H1 (cell line): ENCODE data around the gene SVIL. TPM values are rescaled to one million over a fixed set of nuclear protein-coding genes. Genes with fewer than 3 reads are reported as not detected.

Experiments used
- CTCF ChIA-PET: fragments of 300-600 bp; sonication (Branson Sonifier 250); formaldehyde crosslinking; loops from one replicate; lab custom pipeline; 2021; ENCODE audit not compliant: partially characterized antibody; lab: Charles Lee
- POLR2A ChIA-PET: fragments of 300-600 bp; sonication (Branson Sonifier 250); formaldehyde crosslinking; loops from one replicate; lab custom pipeline; 2021; ENCODE audit warnings: inconsistent platforms; ENCODE audit not compliant: partially characterized antibody; lab: Charles Lee
- DNase-seq, 2 experiments: peaks; one replicate each; pipeline versions ENCODE4 v3.0.0 to v3.0.0-alpha.2; 2010 to 2022; ENCODE audit warnings: low spot score in 2 of 2, low read depth in 1 of 2, mixed read lengths in 1 of 2
- FAIRE-seq: peaks from 2 replicates; lab custom pipeline; 2011; peaks lifted over from hg19 to GRCh38; lab: Jason Lieb, UNC
- H2AFZ ChIP-seq: 2 replicates; pipeline ENCODE4 v1.8.1; 2012; ENCODE audit warnings: low read length, inconsistent platforms
- H2AK5ac ChIP-seq: 2 replicates; pipeline ENCODE4 v1.6.1; 2013; ENCODE audit warnings: low read depth, low read length
- H2BK120ac ChIP-seq: replicated peaks from 2 replicates; pipeline ENCODE3; 2013; ENCODE audit warnings: low read depth, low read length, inconsistent platforms
- H2BK12ac ChIP-seq: 2 replicates; pipeline ENCODE4 v1.6.1; 2013; ENCODE audit warnings: low read depth, low read length
- H2BK15ac ChIP-seq: 2 replicates; pipeline ENCODE4 v1.6.1; 2013; ENCODE audit warnings: low read length
- H2BK20ac ChIP-seq: 2 replicates; pipeline ENCODE4 v1.6.1; 2013; ENCODE audit warnings: low read length
- H2BK5ac ChIP-seq: 2 replicates; pipeline ENCODE4 v1.6.1; 2013; ENCODE audit warnings: low read depth, low read length
- H3K14ac ChIP-seq: 2 replicates; pipeline ENCODE4 v1.6.1; 2013; ENCODE audit warnings: inconsistent platforms; ENCODE audit not compliant: insufficient read length
- H3K18ac ChIP-seq: 2 replicates; pipeline ENCODE4 v1.6.1; 2013; ENCODE audit warnings: low read length; ENCODE audit errors: extremely low read depth
- H3K23ac ChIP-seq: 2 replicates; pipeline ENCODE4 v1.6.1; 2013; ENCODE audit warnings: inconsistent platforms; ENCODE audit not compliant: insufficient read length
- H3K23me2 ChIP-seq: 2 replicates; pipeline ENCODE4 v1.6.1; 2013; ENCODE audit warnings: low read depth, low read length
- H3K27ac ChIP-seq: 2 replicates; pipeline ENCODE4 v1.6.1; 2011; ENCODE audit warnings: low read depth, low read length, inconsistent platforms
- H3K27me3 ChIP-seq, 4 experiments: replicated peaks in 1 of 4; 1 replicate in 1 of 4; 2 replicates in 3 of 4; pipeline versions ENCODE4 v1.6.1 to v1.8.1; 2011 to 2013; ENCODE audit warnings: low read length in 3 of 4, mild to moderate bottlenecking in 3 of 4, inconsistent platforms in 2 of 4, mixed read lengths in 2 of 4, moderate library complexity in 1 of 4; ENCODE audit not compliant: control insufficient read depth in 3 of 4, insufficient read depth in 3 of 4; ENCODE audit errors: extremely low read depth in 1 of 4
- H3K36me3 ChIP-seq, 4 experiments: 2 replicates each; pipeline versions ENCODE4 v1.6.1 to v1.8.1; 2011 to 2013; ENCODE audit warnings: mild to moderate bottlenecking in 4 of 4, low read length in 3 of 4, moderate library complexity in 2 of 4, control low read depth in 1 of 4, inconsistent platforms in 1 of 4; ENCODE audit not compliant: insufficient read depth in 4 of 4, control insufficient read depth in 2 of 4
- H3K4ac ChIP-seq: replicated peaks from 2 replicates; pipeline ENCODE3; 2013; ENCODE audit warnings: low read length, low read depth, mixed read lengths, inconsistent platforms; ENCODE audit not compliant: insufficient read length
- H3K4me1 ChIP-seq, 4 experiments: replicated peaks in 1 of 4; 1 replicate in 1 of 4; 2 replicates in 3 of 4; pipeline versions ENCODE4 v1.6.1 to v1.8.1; 2011 to 2013; ENCODE audit warnings: low read length in 3 of 4, inconsistent platforms in 2 of 4, mixed read lengths in 1 of 4; ENCODE audit not compliant: insufficient read depth in 4 of 4, control insufficient read depth in 3 of 4
- H3K4me2 ChIP-seq, 2 experiments: 2 replicates each; pipeline versions ENCODE4 v1.6.1 to v1.8.1; 2011 to 2013; ENCODE audit warnings: low read depth in 2 of 2, low read length in 2 of 2, control low read depth in 1 of 2, inconsistent platforms in 1 of 2, mild to moderate bottlenecking in 1 of 2; ENCODE audit not compliant: insufficient read depth in 1 of 2
- H3K4me3 ChIP-seq, 4 experiments: fragments of 200-600, 300-600 bp in 1 of 4; sonication (generic), shearing (Covaris generic), sonication (Bioruptor Twin) in 1 of 4; 2 replicates each; pipeline versions ENCODE4 v1.5.1 to v1.8.1; 2011 to 2016; ENCODE audit warnings: low read length in 4 of 4, low read depth in 3 of 4, control low read depth in 2 of 4, inconsistent platforms in 2 of 4, mild to moderate bottlenecking in 2 of 4, mixed read lengths in 1 of 4, moderate library complexity in 1 of 4; ENCODE audit not compliant: insufficient read depth in 2 of 4; ENCODE audit errors: extremely low read depth in 1 of 4
- H3K56ac ChIP-seq: replicated peaks from 2 replicates; pipeline ENCODE3; 2013; ENCODE audit warnings: low read depth, mild to moderate bottlenecking, mixed read lengths, low read length, inconsistent platforms; ENCODE audit not compliant: insufficient read length
- H3K79me1 ChIP-seq: 2 replicates; pipeline ENCODE4 v1.6.1; 2013; ENCODE audit warnings: low read depth, low read length, control low read depth
- H3K79me2 ChIP-seq, 2 experiments: 2 replicates each; pipeline versions ENCODE4 v1.6.1 to v1.8.1; 2012 to 2013; ENCODE audit warnings: low read length in 2 of 2, mild to moderate bottlenecking in 2 of 2, inconsistent platforms in 1 of 2; ENCODE audit not compliant: insufficient read depth in 2 of 2, control insufficient read depth in 1 of 2
- H3K9ac ChIP-seq, 4 experiments: replicated peaks in 1 of 4; 1 replicate in 1 of 4; 2 replicates in 3 of 4; pipeline versions ENCODE4 v1.6.1 to v1.8.1; 2011 to 2013; ENCODE audit warnings: low read depth in 3 of 4, low read length in 3 of 4, control low read depth in 2 of 4, mild to moderate bottlenecking in 2 of 4, moderate library complexity in 2 of 4, inconsistent platforms in 1 of 4; ENCODE audit errors: extremely low read depth in 1 of 4
- H3K9me3 ChIP-seq, 2 experiments: 2 replicates each; pipeline versions ENCODE4 v1.6.1 to v1.8.1; 2012 to 2013; ENCODE audit warnings: mild to moderate bottlenecking in 2 of 2, moderate library complexity in 2 of 2, control low read depth in 1 of 2, inconsistent platforms in 1 of 2, low read depth in 1 of 2, low read length in 1 of 2, mixed read lengths in 1 of 2; ENCODE audit not compliant: insufficient read depth in 2 of 2
- H4K20me1 ChIP-seq, 2 experiments: replicated peaks in 1 of 2; 2 replicates each; pipeline versions ENCODE3 to v1.8.1; 2011 to 2013; ENCODE audit warnings: inconsistent platforms in 2 of 2, low read length in 2 of 2, mild to moderate bottlenecking in 1 of 2; ENCODE audit not compliant: insufficient read depth in 2 of 2, control insufficient read depth in 1 of 2
- H4K5ac ChIP-seq: 2 replicates; pipeline ENCODE4 v1.6.1; 2013; ENCODE audit warnings: low read length, low read depth, mixed read lengths, inconsistent platforms; ENCODE audit not compliant: insufficient read length
- H4K8ac ChIP-seq: 2 replicates; pipeline ENCODE4 v1.8.0; 2013; ENCODE audit warnings: mild to moderate bottlenecking, moderate library complexity, low read length, inconsistent platforms; ENCODE audit not compliant: insufficient read depth; ENCODE audit errors: extremely low read depth
- H4K91ac ChIP-seq: replicated peaks from 2 replicates; pipeline ENCODE3; 2013; ENCODE audit warnings: low read length, mixed read lengths, inconsistent platforms; ENCODE audit not compliant: insufficient read length
- ASH2L ChIP-seq: fragments of 200-600, 300-600 bp; sonication (generic); IDR thresholded peaks from one replicate; pipeline ENCODE4 v1.7.1; 2017; ENCODE audit warnings: low read length
- ATF3 ChIP-seq: IDR thresholded peaks from 2 replicates; pipeline ENCODE4 v1.6.1; 2011; ENCODE audit warnings: low read depth, mild to moderate bottlenecking, low read length; ENCODE audit not compliant: insufficient read depth
- BACH1 ChIP-seq: IDR thresholded peaks from 2 replicates; pipeline ENCODE4 v1.6.1; 2012; ENCODE audit warnings: low read length, improper control_type of control experiment
- CEBPB ChIP-seq: IDR thresholded peaks from 2 replicates; pipeline ENCODE4 v1.6.1; 2012; ENCODE audit warnings: low read depth, low read length
- CTBP2 ChIP-seq: IDR thresholded peaks from 2 replicates; pipeline ENCODE4 v1.7.0; 2011; ENCODE audit warnings: borderline replicate concordance, mild to moderate bottlenecking, moderate library complexity, mixed read lengths, low read length; ENCODE audit not compliant: insufficient read depth, insufficient read length
- JUND ChIP-seq: IDR thresholded peaks from 2 replicates; pipeline ENCODE4 v1.6.1; 2011; ENCODE audit warnings: mild to moderate bottlenecking, improper control_type of control experiment, low read length
- MAFK ChIP-seq: IDR thresholded peaks from 2 replicates; pipeline ENCODE4 v1.6.1; 2012; ENCODE audit warnings: low read depth, mild to moderate bottlenecking, improper control_type of control experiment, low read length
- POLR2AphosphoS5 ChIP-seq: IDR thresholded peaks from 2 replicates; pipeline ENCODE4 v1.6.1; 2011; ENCODE audit warnings: low read depth, low read length
- SAP30 ChIP-seq: fragments of 300-600 bp; sonication (generic); IDR thresholded peaks from 2 replicates; pipeline ENCODE4 v1.7.1; 2012; ENCODE audit warnings: low read length, moderate library complexity, mild to moderate bottlenecking, inconsistent platforms; ENCODE audit not compliant: insufficient read depth, insufficient replicate concordance
- SIRT6 ChIP-seq: IDR thresholded peaks from one replicate; pipeline ENCODE4 v1.7.1; 2012; ENCODE audit warnings: low read length, inconsistent platforms
- SP4 ChIP-seq: IDR thresholded peaks from 2 replicates; pipeline ENCODE4 v1.6.1; 2012; ENCODE audit warnings: low read length, inconsistent platforms
- YY1 ChIP-seq: IDR thresholded peaks from 2 replicates; pipeline ENCODE4 v1.6.1; 2011; ENCODE audit warnings: low read depth, mild to moderate bottlenecking, low read length
- WGBS, 2 experiments: shearing (Covaris generic) in 1 of 2; methylation state at CpG; one replicate each; pipeline versions ENCODE4 v1.1.6 to v1.1.7; 2013 to 2015; ENCODE audit warnings: low lambda C conversion rate in 2 of 2, mixed read lengths in 2 of 2, inconsistent platforms in 1 of 2, low coverage in 1 of 2, missing lambda C conversion rate in 1 of 2; ENCODE audit not compliant: insufficient replicate concordance in 2 of 2, insufficient coverage in 1 of 2, insufficient read length in 1 of 2; ENCODE audit errors: extremely low coverage in 1 of 2, missing lambda C conversion rate in 1 of 2; 5-methylcytosine and 5-hydroxymethylcytosine counted together
- polyA plus RNA-seq, 7 experiments: library from polyadenylated mRNA; depleted of rRNA in 3 of 7; stranded (reverse) in 5 of 7; unstranded in 2 of 7; fragments of >200 nt in 5 of 7; fragments of 200-250 nt in 2 of 7; gene quantifications; 1 replicate in 5 of 7; 2 replicates in 1 of 7; 4 replicates in 1 of 7; pipeline versions ENCODE4 v1.2.1 to v1.2.3, GENCODE V29; 2011 to 2013; ENCODE audit warnings: missing spikeins in 2 of 7, mixed read lengths in 2 of 7
- total RNA-seq: library from RNA; stranded (reverse); fragmentation: NEBNext Ultra II Directional; extraction: Animal tissue kit (Norgen Biotek cat#: 25700); gene quantifications from 2 replicates; pipeline ENCODE4 v1.2.1, GENCODE V29; 2021
- TF ChIP-seq, protein P1 (sequence below): IDR thresholded peaks from 2 replicates; pipeline ENCODE4 v1.6.1; 2012; ENCODE audit warnings: inconsistent platforms
- TF ChIP-seq, protein P2 (sequence below): IDR thresholded peaks from 2 replicates; pipeline ENCODE4 v1.6.1; 2012; ENCODE audit warnings: inconsistent platforms

The SVIL gene
- total and polyA plus RNA-seq, 2 of the 8 experiments (the other 6 are each of a cell fraction or from before 2014, with no cell fraction given): 4.7 to 15.4 TPM

- no peak overlapping the region for H2BK120ac ChIP-seq
- H3K79me2 ChIP-seq: no peaks in the 10 kb centered on the region
- H3K36me3 ChIP-seq: no peaks in the 10 kb centered on the region; a peak in 1 of 8 replicates
- no peak overlapping the region for H4K5ac ChIP-seq
- no peak overlapping the region for H3K9ac ChIP-seq
- ChIA-PET POLR2A (no interaction called here), CTCF (interaction anchor here (1.3 kb wide), 1 partner anchor 71 kb away, joined by 3 read pairs; no protein-coding TSS in a partner anchor)
- H2AK5ac ChIP-seq: peak overlapping the region; percentile 18; the same call in 1 of the 2 replicates
- no peak overlapping the region for H2BK20ac ChIP-seq
- no peak overlapping the region for H2AFZ ChIP-seq
- H3K18ac ChIP-seq: no peak overlapping the region
- H4K91ac ChIP-seq: peak overlapping the region; percentile 53
- H2BK15ac ChIP-seq: no peak overlapping the region
- FAIRE-seq (no peak), DNase-seq (no peak)
- H3K14ac ChIP-seq: peak overlapping the region; percentile 62
- H2BK12ac ChIP-seq: no peak overlapping the region
- H3K27ac ChIP-seq: no peak overlapping the region
- 96% methylated on average over 8 of the region's 8 CpGs; no CpG with 5 or more reads in 1 of the 2 experiments for WGBS, 2 experiments
- H3K79me1 ChIP-seq: no peaks in the 10 kb centered on the region; the same call in 1 of the 2 replicates
- no peaks in the 10 kb centered on the region for H3K9me3 ChIP-seq
- H4K20me1 ChIP-seq: no peaks in the 10 kb centered on the region
- H3K27me3 ChIP-seq: no peaks in the 10 kb centered on the region
- no peak overlapping the region for H3K4me3 ChIP-seq
- H3K4me2 ChIP-seq: no peak overlapping the region
- H3K23ac ChIP-seq: no peak overlapping the region
- H3K4ac ChIP-seq: no peak overlapping the region
- no peak overlapping the region for H3K56ac ChIP-seq
- H2BK5ac ChIP-seq: no peak overlapping the region
- H3K23me2 ChIP-seq: no peaks in the 10 kb centered on the region
- H4K8ac ChIP-seq: no peak overlapping the region
- H3K4me1 ChIP-seq: peaks cover 2 to 10% (median 6%) of the 10 kb centered on the region in 4 experiments; a peak in 4 of 7 replicates
- no peak for TF ChIP-seq SAP30
- no peak for TF ChIP-seq YY1
- no peak for TF ChIP-seq MAFK
- TF ChIP-seq, protein P1, sequence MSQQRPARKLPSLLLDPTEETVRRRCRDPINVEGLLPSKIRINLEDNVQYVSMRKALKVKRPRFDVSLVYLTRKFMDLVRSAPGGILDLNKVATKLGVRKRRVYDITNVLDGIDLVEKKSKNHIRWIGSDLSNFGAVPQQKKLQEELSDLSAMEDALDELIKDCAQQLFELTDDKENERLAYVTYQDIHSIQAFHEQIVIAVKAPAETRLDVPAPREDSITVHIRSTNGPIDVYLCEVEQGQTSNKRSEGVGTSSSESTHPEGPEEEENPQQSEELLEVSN: no peak
- no peak for TF ChIP-seq JUND
- TF ChIP-seq BACH1: no peak
- TF ChIP-seq SP4: no peak
- TF ChIP-seq, protein P2, sequence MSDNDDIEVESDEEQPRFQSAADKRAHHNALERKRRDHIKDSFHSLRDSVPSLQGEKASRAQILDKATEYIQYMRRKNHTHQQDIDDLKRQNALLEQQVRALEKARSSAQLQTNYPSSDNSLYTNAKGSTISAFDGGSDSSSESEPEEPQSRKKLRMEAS: no peak
- TF ChIP-seq CTBP2: no peak
- no peak for TF ChIP-seq ATF3
- no peak for TF ChIP-seq CEBPB
- TF ChIP-seq SIRT6: no peak
- TF ChIP-seq ASH2L: no peak
- TF ChIP-seq POLR2AphosphoS5: no peak
These were observed 28.9 kb upstream of the SVIL start for GRCh38 chr10:29663718-29664117.
